SK-N-SH treated with all-trans-retinoic acid at 6 μM for 48 hours (cell line): ENCODE results near the gene SVIL.

Experiments used
- ESRRG ChIP-seq: fragments of 250-450 bp; sonication (Bioruptor Pico); IDR thresholded peaks from 2 replicates; pipeline ENCODE4 v1.6.1; 2021; ENCODE audit warnings: mild to moderate bottlenecking
- ISL1 ChIP-seq: fragments of 250-450 bp; sonication (Bioruptor Pico); IDR thresholded peaks from 2 replicates; pipeline ENCODE4 v2.1.2; 2022; ENCODE audit warnings: mild to moderate bottlenecking, moderate library complexity
- PPARA ChIP-seq: fragments of 250-450 bp; sonication (Bioruptor Pico); IDR thresholded peaks from 2 replicates; pipeline ENCODE4 v1.5.0; 2020; ENCODE audit warnings: mild to moderate bottlenecking, borderline replicate concordance
- RARB ChIP-seq: fragments of 250-450 bp; sonication (Bioruptor Pico); IDR thresholded peaks from 2 replicates; pipeline ENCODE4 v1.8.0; 2021; ENCODE audit warnings: mild to moderate bottlenecking, moderate library complexity
- TSHZ2 ChIP-seq: fragments of 250-450 bp; sonication (Bioruptor Pico); IDR thresholded peaks from 2 replicates; pipeline ENCODE4 v1.5.0; 2020; ENCODE audit warnings: mild to moderate bottlenecking, moderate library complexity
- TF ChIP-seq, protein P1 (sequence below): fragments of 250-450 bp; sonication (Bioruptor Pico); IDR thresholded peaks from 2 replicates; pipeline ENCODE4 v1.8.0; 2021; ENCODE audit warnings: low read depth, mild to moderate bottlenecking, moderate library complexity, borderline replicate concordance

- TF ChIP-seq TSHZ2 (no peak), RARB (CRISPR knock-in tag) (no peak), ESRRG (CRISPR knock-in tag) (no peak), ISL1 (no peak), PPARA (CRISPR knock-in tag) (no peak)
- TF ChIP-seq, protein P1, sequence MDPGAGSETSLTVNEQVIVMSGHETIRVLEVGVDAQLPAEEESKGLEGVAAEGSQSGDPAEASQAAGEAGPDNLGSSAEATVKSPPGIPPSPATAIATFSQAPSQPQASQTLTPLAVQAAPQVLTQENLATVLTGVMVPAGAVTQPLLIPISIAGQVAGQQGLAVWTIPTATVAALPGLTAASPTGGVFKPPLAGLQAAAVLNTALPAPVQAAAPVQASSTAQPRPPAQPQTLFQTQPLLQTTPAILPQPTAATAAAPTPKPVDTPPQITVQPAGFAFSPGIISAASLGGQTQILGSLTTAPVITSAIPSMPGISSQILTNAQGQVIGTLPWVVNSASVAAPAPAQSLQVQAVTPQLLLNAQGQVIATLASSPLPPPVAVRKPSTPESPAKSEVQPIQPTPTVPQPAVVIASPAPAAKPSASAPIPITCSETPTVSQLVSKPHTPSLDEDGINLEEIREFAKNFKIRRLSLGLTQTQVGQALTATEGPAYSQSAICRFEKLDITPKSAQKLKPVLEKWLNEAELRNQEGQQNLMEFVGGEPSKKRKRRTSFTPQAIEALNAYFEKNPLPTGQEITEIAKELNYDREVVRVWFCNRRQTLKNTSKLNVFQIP (CRISPR knock-in tag) = no peak
Measured at GRCh38 chr10:29611781-29612381, 22.9 kb downstream of the SVIL start.
